ENCODE results near the gene FAM136A. TPM values are rescaled to one million over a fixed set of nuclear protein-coding genes. Genes with fewer than 3 reads are reported as not detected.
A peak's percentile ranks its signal among the peaks of the same experiment; 100 is the strongest.

Gene FAM136A
- total and polyA plus RNA-seq, 11 donors: 16.8 to 42.8 (median 23.9) TPM

GRCh38 chr2:70248181-70248847, 53.6 kb downstream of the FAM136A start, which contains the start of gene TIA1:
TSS of gene TIA1 (minus strand) at chr2:70248628. CDS start at chr2:70248430, 198 bp downstream.
- WGBS, 4 donors: 0 to 1% (median 0%) methylated on average over 24 to 47 of the region's 47 CpGs
- Histone ChIP-seq H3K4me1 (peaks cover 2 to 44% (median 33%) of the 10 kb centered on the region in 12 donors), H3K27ac (peak within 1 kb of the TSS; percentile 91 to 99 (median 96)), H3K9me3 (no peaks in the 10 kb centered on the region), H3K4me3 (peak within 1 kb of the TSS; percentile 52 to 98 (median 82)), H3K27me3 (no peaks in the 10 kb centered on the region), H3K36me3 (peaks cover 0 to 8% (median 0%) of the 10 kb centered on the region in 9 donors)
- intact Hi-C loops (cut with DNase I): loop anchor here in 5 of 10 donors (2.0 to 5.0 kb wide), 6 partner anchors 44 to 336 kb away; partner anchors contain the start of genes SNRPG (in 3 of the 5), FAM136A (in 2 of the 5), C2orf42 (in 1 of the 5) and PCBP1 (in 1 of the 5)
- DNase-seq (peak; percentile 98 to 99 (median 99)), ATAC-seq (peak; percentile 98 to 99 (median 98))
- peak; percentile 23 to 86 for TF ChIP-seq POLR2A (IDR thresholded peaks at IDR 0.05)
- no peak for TF ChIP-seq CTCF (IDR thresholded peaks at IDR 0.05)

- WGBS, 4 donors: 0 to 1% (median 0%) methylated on average over 20 of the region's 20 CpGs
- intact Hi-C loops (cut with DNase I): loop anchor here in 5 of 10 donors (2.0 to 5.0 kb wide), 6 partner anchors 45 to 335 kb away; partner anchors contain the start of genes SNRPG (in 3 of the 5), FAM136A (in 2 of the 5), C2orf42 (in 1 of the 5) and PCBP1 (in 1 of the 5)
- no peaks in the 10 kb centered on the region for H3K27me3 ChIP-seq
- DNase-seq: no peak
- H3K9me3 ChIP-seq: no peaks in the 10 kb centered on the region
- H3K4me1 ChIP-seq: peaks cover 2 to 50% (median 38%) of the 10 kb centered on the region in 12 donors
- ATAC-seq: no peak
- TF ChIP-seq POLR2A (IDR thresholded peaks at IDR 0.05) (no peak), CTCF (IDR thresholded peaks at IDR 0.05) (no peak)
- H3K27ac ChIP-seq: peak overlapping the region; percentile 91 to 99 (median 96)
- H3K4me3 ChIP-seq: peak overlapping the region; percentile 52 to 98 (median 82)
- H3K36me3 ChIP-seq: peaks cover 0 to 8% (median 0%) of the 10 kb centered on the region in 9 donors
Observed at GRCh38 chr2:70247364-70248180, 54.3 kb downstream of the FAM136A start.

MicroRNAs encoded within 50 kb of the gene (microRNA counts, 767-probe panel; counts per million panel counts)
- microRNA hsa-miR-1285-3p: 0 to 71.6 counts per million in 2 donors

Small RNAs within 50 kb of the gene (microRNA-seq; reads per million reads assigned to microRNA genes)
- gene MIR1285-2: 0 reads per million in 4 donors

Other genes with a start within 250 kb of the FAM136A start
- gene PCBP1, start 214.6 kb downstream of the FAM136A start, total RNA-seq: 100 to 1,000 TPM; 106 to 274 (median 199) TPM
- 100 to 1,000 TPM; 212 to 296 TPM for gene PCBP1, start 214.6 kb downstream of the FAM136A start, polyA plus RNA-seq
- 10 to 100 TPM in 5 of 9 donors, 1 to 10 TPM in 4; 6.2 to 14.9 (median 10.9) TPM for gene C2orf42, start 111.0 kb downstream of the FAM136A start, total RNA-seq
- gene C2orf42, start 111.0 kb downstream of the FAM136A start, polyA plus RNA-seq: 1 to 10 TPM; 3.5 to 6.5 TPM
- gene TIA1, start 53.4 kb downstream of the FAM136A start, total RNA-seq: 10 to 100 TPM; 26.1 to 53.0 (median 42.1) TPM
- gene TIA1, start 53.4 kb downstream of the FAM136A start, polyA plus RNA-seq: 10 to 100 TPM; 18.7 to 47.7 TPM
- 10 to 100 TPM; 53.2 to 91.5 (median 78.1) TPM for gene PCYOX1, start 43.9 kb downstream of the FAM136A start, total RNA-seq
- 10 to 100 TPM; 19.3 TPM for gene PCYOX1, start 43.9 kb downstream of the FAM136A start, polyA plus RNA-seq
- gene SNRPG, start 8.3 kb downstream of the FAM136A start, total RNA-seq: 100 to 1,000 TPM in 8 of 9 donors, 10 to 100 TPM in 1; 92.2 to 172 (median 112) TPM
- gene SNRPG, start 8.3 kb downstream of the FAM136A start, polyA plus RNA-seq: 100 to 1,000 TPM; 240 to 259 TPM